Measurements from ENCODE around the gene GPC5.
"Not testable (repeated sequence)": the region's sequence is repeated elsewhere in the genome, so short reads cannot be mapped to it uniquely, and the experiment has no call there.

Gene GPC5

GRCh38 chr13:92514420-92515125 is 1116.2 kb downstream of the GPC5 start:
- no peak for DNase-seq

DNA sequence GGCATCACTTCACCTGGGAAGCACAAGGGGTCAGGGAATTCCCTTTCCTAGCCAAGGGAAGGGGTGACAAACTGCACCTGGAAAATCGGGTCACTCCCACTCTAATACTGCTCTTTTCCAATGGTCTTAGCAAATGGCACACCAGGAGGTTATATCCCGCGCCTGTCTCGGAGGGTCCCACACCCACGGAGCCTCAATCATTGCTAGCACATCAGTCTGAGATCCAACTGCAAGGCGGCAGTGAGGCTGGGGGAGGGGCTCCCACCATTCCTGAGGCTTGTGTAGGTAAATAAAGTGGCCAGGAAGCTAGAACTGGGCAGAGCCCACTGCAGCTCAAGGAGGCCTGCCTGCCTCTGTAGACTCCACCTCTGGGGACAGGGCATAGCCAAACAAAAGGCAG is 1118.5 kb downstream of the GPC5 start:
- DNase-seq = not testable (repeated sequence)

DNA sequence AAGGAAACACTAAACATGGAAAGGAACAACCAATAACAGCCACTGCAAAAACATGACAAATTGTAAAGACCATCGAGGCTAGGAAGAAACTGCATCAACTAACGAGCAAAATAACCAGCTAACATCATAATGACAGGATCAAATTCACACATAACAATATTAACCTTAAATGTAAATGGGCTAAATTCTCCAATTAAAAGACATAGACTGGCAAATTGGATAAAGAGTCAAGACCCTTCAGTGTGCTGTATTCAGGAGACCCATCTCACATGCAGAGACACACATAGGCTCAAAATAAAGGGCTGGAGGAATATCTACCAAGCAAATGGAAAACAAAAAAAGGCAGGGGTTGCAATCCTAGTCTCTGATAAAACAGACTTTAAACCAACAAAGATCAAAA is 1120.2 kb downstream of the GPC5 start:
- DNase-seq = not testable (repeated sequence)

- no peak for DNase-seq
Observed at GRCh38 chr13:92530364-92530763, 1131.9 kb downstream of the GPC5 start.

- no peak for DNase-seq
Observed at GRCh38 chr13:92535222-92536006, 1137.0 kb downstream of the GPC5 start.

- no peak for DNase-seq
Observed at GRCh38 chr13:92537471-92537870, 1139.0 kb downstream of the GPC5 start.

GRCh38 chr13:92538164-92538563 is 1139.7 kb downstream of the GPC5 start:
- DNase-seq = no peak

- DNase-seq = not testable (repeated sequence)
Observed at GRCh38 chr13:92539148-92539547, 1140.7 kb downstream of the GPC5 start.

- no peak for DNase-seq
Observed at GRCh38 chr13:92547266-92547665, 1148.8 kb downstream of the GPC5 start.

DNA sequence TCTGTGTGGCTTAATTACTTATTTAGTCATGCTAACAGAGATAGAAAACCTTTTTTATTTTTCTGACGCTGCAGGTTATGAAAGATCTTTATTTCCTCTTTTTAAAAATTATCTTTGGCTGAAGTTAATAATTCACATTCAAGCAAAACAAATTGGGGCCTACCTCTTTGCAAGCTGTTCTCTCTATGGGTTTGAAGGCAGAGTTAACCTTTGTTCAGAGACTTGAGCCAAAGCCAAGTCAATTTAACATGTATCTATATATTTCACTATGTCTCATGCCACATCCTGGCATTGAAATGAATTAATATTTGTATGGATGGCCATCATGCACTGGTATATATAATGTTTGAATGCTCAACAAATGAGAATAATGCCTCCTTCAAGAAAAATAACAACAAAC is 1150.9 kb downstream of the GPC5 start:
- DNase-seq = no peak

- DNase-seq = no peak
Observed at GRCh38 chr13:92553470-92554114, 1155.2 kb downstream of the GPC5 start.

DNA sequence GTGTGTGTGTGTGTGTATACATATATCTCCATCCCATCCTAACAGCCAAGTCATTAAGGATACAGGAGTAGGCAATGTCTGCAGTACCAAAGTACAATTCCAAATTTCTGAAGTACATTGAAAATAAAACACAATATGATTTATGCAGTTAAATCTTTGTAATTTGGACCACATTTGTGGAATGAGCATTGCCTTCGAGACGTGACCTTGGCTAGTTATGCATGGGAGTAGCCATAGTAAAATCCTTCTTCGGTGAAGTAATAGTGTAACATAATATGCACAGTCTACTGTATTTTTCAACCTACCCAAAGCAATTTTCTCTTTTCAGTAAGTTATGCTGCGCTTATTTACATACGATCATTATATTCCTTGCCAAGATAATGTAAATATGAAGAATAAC is 1162.5 kb downstream of the GPC5 start:
- no peak for DNase-seq

GRCh38 chr13:92564942-92565341 is 1166.5 kb downstream of the GPC5 start:
- DNase-seq = no peak

DNA sequence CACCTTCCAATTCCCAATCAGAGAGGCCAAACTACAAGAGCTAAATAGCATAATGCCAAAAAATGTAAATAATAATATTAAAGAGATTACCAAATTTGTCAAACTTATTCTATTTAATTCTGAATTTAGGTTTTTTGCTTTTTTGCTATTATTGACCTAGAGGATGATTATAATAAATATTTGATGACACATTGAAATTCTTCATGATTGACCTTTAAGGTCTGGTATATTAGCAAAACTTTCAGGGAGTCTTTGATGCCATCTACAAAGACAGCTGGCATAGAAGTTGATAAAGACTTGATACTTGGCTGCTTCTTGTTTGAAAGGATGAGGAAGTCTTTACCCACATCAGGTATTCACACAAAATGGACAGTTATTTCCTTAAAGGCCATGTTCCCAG is 1168.3 kb downstream of the GPC5 start:
- no peak for DNase-seq

- no peak for DNase-seq
Observed at GRCh38 chr13:92572190-92572589, 1173.8 kb downstream of the GPC5 start.

DNA sequence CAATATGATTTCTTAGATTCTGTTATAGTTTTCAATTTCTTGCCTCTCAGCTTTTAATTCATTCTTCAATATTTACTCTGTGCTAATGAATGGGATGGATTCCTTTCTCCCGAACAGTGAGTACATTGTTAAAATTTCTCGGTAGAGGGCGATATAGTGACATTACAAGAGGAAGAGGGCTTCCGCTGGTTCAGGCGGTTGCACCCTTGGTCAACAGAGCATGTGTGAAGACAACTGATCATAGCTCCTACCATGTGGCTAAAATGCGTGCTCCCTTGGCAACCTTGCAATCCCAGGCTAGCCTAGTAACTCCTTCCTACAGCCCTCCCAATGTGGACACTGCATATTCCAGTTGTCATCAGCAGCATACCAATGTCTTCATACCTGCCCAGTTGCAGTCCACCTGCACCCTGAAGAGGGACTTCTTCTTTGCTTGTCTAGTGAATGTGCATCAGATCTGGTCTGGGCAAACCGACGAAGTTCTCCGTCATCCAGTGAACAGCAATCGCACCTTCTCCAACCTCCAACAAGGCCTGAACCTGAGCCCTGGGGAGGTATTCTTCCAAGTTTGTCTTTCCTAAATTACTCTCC is 1175.1 kb downstream of the GPC5 start:
- no peak for DNase-seq

DNA sequence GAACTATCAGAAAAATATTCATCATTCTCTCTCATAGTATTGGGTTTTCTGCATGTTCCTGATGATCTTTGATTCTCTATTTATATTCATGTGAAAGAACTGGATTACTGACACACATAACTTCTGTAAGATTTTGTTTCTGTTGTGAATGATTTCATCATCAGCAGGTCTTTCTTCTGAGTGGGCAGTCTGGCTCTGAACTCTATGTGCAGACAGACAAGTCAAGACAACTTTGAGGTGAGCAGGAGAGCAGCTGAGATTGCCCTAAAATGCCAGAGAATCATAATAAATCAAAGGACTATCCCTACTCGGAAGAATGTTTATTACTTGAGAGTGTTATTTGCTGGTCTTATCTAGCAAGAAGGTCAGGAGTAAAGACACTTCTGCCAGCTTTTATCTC is 1176.1 kb downstream of the GPC5 start:
- DNase-seq = no peak

- no peak for DNase-seq
Observed at GRCh38 chr13:92575777-92576176, 1177.4 kb downstream of the GPC5 start.

DNA sequence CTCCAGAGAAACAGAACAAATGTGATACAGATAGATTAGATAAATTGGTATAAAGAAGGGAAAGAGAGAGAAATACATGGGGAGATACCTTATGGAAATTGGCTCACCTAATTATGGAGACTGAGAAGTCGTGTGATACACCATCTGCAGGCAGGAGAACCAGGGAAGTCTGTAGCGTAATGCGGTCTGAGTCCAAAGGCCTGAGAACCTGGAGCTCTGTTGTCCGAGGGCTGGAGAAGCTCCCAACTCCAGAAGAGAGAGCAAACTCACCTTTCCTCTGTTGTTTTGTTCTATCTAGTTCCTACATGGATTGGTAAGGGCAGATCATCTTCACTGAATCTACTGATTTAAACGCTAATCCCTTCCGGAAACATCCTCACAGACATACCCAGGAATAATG is 1179.9 kb downstream of the GPC5 start:
- no peak for DNase-seq

DNA sequence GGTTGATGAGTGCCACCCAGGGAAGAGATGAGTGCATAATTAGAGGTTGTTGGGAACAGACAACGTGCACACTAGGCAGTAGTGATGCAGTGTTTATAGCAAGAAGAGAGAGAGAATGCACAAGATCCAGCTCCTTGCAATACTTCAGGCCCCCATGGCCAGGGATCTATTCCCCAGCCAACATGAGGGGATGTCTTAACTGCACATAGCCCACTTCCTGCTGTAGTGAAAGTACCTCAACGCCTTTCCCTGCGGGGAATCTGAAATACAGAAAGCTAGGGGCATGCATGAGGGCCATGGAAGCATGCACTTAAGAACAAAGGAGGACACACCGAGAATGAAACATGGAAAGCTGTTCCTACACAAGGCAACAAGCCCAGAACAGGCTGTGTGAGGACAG is 1191.5 kb downstream of the GPC5 start:
- no peak for DNase-seq

DNA sequence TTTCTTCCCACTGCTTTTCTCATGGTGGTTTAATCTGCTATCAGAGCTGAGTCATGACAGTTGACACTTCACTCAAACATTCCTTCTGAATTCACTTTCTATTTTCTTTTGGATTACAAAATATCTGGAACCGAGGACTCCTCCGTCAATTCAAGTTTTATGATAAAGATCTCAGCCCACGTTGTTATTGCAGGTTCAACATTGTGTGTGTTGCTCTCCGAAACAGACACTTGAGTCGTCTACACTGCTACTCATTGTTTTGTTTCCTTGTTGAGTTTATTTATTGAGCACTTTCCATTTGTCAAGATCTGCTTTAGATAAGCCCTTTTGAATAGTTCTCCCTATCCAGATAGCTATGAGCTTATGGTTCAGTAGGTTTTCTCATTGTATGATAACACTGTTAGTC is 1192.1 kb downstream of the GPC5 start:
- no peak for DNase-seq

DNA sequence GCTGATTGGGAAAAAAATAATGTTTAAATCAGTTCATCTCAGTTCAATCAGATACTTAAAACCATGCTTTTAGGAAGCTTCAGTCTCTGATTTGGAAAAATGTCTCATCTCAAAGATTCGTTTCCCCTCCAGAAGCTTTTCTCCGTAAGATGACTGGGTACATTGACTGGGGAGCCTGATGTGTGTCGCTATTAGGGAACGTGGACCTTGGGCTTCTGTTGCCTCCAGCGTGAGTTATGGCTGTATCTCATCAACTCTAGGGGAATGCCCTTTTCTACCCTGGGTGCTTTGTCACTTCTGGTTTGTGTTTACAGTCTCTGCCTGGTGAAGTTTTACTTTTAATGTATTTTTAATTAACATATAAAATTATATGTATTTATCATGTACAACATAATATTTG is 1192.7 kb downstream of the GPC5 start:
- DNase-seq = no peak

DNA sequence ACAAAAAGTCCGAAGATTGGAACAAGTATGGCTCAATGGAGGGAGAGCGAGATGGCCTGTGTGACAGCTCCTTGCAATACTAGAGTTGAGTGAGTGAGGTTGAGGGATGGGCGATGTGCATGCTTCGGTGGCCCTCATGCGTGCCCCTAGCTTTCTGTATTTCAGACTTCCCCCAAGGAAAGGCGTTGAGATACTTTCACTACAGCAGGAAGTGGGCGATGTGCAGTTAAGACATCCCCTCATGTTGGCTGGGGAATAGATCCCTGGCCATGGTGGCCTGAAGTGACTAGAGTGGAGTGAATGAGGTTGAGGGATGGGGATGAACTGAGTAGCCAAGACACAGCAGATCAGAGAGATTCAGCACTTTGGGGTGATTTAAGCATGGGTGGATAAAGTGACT is 1194.3 kb downstream of the GPC5 start:
- DNase-seq = no peak

- no peak for DNase-seq
Observed at GRCh38 chr13:92602560-92602959, 1204.1 kb downstream of the GPC5 start.
